ENCODE results near the gene OR6Y1. TPM values are rescaled to one million over a fixed set of nuclear protein-coding genes. Genes with fewer than 3 reads are reported as not detected.

Gene OR6Y1
- total and polyA plus RNA-seq, 2 experiments from 2014 or later = not detected

DNA sequence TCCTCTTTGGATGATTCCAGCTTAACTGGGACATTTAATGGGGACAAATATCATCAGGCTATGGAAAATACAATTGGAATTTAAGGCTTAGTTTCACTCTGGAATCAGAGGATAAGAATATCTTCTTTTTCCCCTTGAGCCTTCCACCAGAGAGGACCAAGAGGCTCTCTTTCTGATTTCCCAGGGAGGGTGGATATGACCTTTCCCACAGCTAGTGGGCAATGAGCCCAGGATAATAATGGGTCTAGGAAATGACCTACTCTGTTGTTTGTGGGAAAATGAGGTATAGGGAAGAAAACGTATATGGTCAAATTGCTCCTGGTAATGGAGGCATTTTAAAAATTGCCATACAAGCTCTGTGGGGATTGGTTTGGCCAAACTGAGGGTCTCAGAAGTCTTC lies 1.9 kb downstream of the OR6Y1 start:
- H3K4me3 Mint-ChIP-seq = no peak overlapping the region
- Histone ChIP-seq H3K27ac (ENCODE audit: low read depth) (no peak overlapping the region), H3F3A (replicated peaks; ENCODE audit: low read depth) (no peaks in the 10 kb centered on the region), H3K4me1 (ENCODE audit: insufficient read depth) (no peaks in the 10 kb centered on the region), H4K20me1 (replicated peaks; ENCODE audit: insufficient read depth) (no peaks in the 10 kb centered on the region), H3K36me3 (ENCODE audit: insufficient read depth) (no peaks in the 10 kb centered on the region), H2AFZ (peak overlapping the region; percentile 11; the same call in 1 of the 2 replicates), H3K4me2 (no peak overlapping the region), H3K79me2 (replicated peaks; ENCODE audit: insufficient read depth) (no peaks in the 10 kb centered on the region), H3K27me3 (ENCODE audit: insufficient read depth) (no peaks in the 10 kb centered on the region), H3K4me3 (no peak overlapping the region), H3K9me2 (ENCODE audit: insufficient read depth) (peaks cover 8% of the 10 kb centered on the region)
- H3K36me3 Mint-ChIP-seq (ENCODE audit: low read depth) = no peaks in the 10 kb centered on the region
- no peak overlapping the region for H3K27ac Mint-ChIP-seq
- DNase-seq (ENCODE audit: low spot score) (no peak), ATAC-seq (no peak)
- no peaks in the 10 kb centered on the region for H3K4me1 Mint-ChIP-seq
- no peaks in the 10 kb centered on the region for H3K27me3 Mint-ChIP-seq (ENCODE audit: insufficient read depth, low read depth, poor library complexity)
- TF ChIP-seq, protein P1, sequence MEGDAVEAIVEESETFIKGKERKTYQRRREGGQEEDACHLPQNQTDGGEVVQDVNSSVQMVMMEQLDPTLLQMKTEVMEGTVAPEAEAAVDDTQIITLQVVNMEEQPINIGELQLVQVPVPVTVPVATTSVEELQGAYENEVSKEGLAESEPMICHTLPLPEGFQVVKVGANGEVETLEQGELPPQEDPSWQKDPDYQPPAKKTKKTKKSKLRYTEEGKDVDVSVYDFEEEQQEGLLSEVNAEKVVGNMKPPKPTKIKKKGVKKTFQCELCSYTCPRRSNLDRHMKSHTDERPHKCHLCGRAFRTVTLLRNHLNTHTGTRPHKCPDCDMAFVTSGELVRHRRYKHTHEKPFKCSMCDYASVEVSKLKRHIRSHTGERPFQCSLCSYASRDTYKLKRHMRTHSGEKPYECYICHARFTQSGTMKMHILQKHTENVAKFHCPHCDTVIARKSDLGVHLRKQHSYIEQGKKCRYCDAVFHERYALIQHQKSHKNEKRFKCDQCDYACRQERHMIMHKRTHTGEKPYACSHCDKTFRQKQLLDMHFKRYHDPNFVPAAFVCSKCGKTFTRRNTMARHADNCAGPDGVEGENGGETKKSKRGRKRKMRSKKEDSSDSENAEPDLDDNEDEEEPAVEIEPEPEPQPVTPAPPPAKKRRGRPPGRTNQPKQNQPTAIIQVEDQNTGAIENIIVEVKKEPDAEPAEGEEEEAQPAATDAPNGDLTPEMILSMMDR (conservative IDR thresholded peaks at IDR 0.05; ENCODE audit: low read depth in 2 of 2) = no peak
- TF ChIP-seq EZH2 (IDR thresholded peaks at IDR 0.05; ENCODE audit: low read depth, unreplicated experiment) (no peak), EZH2phosphoT487 (IDR thresholded peaks at IDR 0.05; ENCODE audit: unreplicated experiment) (no peak), ZNF114 (CRISPR knock-in tag; IDR thresholded peaks at IDR 0.05) (no peak), ZNF331 (CRISPR knock-in tag; IDR thresholded peaks at IDR 0.05; ENCODE audit: low read depth) (no peak), POLR2AphosphoS5 (IDR thresholded peaks at IDR 0.05; ENCODE audit: low read depth) (no peak), STAT1 (IDR thresholded peaks at IDR 0.05; ENCODE audit: unreplicated experiment) (no peak), CREB1 (CRISPR knock-in tag; IDR thresholded peaks at IDR 0.05; ENCODE audit: low read depth) (no peak), NANOG (IDR thresholded peaks at IDR 0.05; ENCODE audit: borderline replicate concordance) (no peak)
- TF ChIP-seq, protein P2, sequence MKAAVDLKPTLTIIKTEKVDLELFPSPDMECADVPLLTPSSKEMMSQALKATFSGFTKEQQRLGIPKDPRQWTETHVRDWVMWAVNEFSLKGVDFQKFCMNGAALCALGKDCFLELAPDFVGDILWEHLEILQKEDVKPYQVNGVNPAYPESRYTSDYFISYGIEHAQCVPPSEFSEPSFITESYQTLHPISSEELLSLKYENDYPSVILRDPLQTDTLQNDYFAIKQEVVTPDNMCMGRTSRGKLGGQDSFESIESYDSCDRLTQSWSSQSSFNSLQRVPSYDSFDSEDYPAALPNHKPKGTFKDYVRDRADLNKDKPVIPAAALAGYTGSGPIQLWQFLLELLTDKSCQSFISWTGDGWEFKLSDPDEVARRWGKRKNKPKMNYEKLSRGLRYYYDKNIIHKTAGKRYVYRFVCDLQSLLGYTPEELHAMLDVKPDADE (IDR thresholded peaks at IDR 0.05) = no peak
- TF ChIP-seq, protein P3, sequence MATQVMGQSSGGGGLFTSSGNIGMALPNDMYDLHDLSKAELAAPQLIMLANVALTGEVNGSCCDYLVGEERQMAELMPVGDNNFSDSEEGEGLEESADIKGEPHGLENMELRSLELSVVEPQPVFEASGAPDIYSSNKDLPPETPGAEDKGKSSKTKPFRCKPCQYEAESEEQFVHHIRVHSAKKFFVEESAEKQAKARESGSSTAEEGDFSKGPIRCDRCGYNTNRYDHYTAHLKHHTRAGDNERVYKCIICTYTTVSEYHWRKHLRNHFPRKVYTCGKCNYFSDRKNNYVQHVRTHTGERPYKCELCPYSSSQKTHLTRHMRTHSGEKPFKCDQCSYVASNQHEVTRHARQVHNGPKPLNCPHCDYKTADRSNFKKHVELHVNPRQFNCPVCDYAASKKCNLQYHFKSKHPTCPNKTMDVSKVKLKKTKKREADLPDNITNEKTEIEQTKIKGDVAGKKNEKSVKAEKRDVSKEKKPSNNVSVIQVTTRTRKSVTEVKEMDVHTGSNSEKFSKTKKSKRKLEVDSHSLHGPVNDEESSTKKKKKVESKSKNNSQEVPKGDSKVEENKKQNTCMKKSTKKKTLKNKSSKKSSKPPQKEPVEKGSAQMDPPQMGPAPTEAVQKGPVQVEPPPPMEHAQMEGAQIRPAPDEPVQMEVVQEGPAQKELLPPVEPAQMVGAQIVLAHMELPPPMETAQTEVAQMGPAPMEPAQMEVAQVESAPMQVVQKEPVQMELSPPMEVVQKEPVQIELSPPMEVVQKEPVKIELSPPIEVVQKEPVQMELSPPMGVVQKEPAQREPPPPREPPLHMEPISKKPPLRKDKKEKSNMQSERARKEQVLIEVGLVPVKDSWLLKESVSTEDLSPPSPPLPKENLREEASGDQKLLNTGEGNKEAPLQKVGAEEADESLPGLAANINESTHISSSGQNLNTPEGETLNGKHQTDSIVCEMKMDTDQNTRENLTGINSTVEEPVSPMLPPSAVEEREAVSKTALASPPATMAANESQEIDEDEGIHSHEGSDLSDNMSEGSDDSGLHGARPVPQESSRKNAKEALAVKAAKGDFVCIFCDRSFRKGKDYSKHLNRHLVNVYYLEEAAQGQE (IDR thresholded peaks at IDR 0.05; ENCODE audit: unreplicated experiment) = no peak
- H3K9me3 Mint-ChIP-seq = no peaks in the 10 kb centered on the region

Measured in GM23338 (cell line).